Stomach (tissue), 4 donors: Measurements from ENCODE around the gene CIRBP.

Source experiments
- POLR2A ChIP-seq, 4 donors: fragments of 450-650 bp; IDR thresholded peaks; one replicate each; pipeline ENCODE4 v1.6.1; 2016; ENCODE audit warnings: antibody characterized with exemption in 4 of 4, control low read depth in 2 of 4, mild to moderate bottlenecking in 1 of 4, moderate library complexity in 1 of 4
- TF ChIP-seq, protein P1 (sequence below), 7 experiments: fragments of 450-650 bp in 4 of 7; fragments of 200-600 bp in 3 of 7; sonication (generic) in 3 of 7; IDR thresholded peaks; one replicate each; pipeline ENCODE4 v1.5.1; 2016 to 2019; ENCODE audit warnings: antibody characterized with exemption in 7 of 7, control low read depth in 2 of 7, mild to moderate bottlenecking in 1 of 7

DNA sequence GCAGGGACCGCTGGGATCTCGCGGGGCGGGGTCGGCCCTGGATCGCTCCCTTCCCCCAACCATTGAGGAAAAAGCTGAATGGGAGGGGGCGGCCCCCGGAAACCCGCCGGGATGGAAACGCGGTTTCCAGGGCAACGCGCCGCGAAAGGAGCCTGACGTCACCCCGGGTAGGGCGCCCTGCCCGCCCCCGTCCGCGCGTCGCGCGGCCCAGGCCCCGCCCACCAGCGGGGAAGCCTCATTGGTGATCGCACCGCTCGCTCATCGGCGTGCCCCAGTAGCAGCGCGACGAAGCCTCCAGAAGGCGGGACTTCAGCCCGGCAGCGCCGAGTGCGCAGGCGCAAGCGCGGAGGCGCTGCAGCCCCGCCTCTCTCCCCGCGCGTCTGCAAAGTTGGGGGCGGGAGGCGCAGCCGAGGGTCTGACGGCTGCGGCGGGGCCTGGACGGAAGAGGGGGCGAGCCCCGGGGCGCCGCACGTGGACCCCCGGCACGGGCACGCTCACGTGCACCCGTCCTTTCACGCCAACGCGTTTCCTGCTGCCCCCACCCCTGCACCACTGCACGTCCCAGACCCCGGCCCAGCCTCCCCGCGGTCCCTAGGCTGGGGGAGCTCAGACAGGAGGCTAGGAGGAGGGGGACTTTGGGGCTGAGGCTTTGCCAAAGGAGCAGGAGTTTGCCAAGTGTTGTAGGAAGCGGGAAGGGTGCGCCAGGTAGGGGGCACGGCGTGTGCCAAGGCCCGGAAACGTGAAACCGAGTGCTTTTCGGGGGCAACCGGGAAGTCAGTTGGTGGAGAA is 8.2 kb upstream of the CIRBP start:
- TF ChIP-seq, protein P1, sequence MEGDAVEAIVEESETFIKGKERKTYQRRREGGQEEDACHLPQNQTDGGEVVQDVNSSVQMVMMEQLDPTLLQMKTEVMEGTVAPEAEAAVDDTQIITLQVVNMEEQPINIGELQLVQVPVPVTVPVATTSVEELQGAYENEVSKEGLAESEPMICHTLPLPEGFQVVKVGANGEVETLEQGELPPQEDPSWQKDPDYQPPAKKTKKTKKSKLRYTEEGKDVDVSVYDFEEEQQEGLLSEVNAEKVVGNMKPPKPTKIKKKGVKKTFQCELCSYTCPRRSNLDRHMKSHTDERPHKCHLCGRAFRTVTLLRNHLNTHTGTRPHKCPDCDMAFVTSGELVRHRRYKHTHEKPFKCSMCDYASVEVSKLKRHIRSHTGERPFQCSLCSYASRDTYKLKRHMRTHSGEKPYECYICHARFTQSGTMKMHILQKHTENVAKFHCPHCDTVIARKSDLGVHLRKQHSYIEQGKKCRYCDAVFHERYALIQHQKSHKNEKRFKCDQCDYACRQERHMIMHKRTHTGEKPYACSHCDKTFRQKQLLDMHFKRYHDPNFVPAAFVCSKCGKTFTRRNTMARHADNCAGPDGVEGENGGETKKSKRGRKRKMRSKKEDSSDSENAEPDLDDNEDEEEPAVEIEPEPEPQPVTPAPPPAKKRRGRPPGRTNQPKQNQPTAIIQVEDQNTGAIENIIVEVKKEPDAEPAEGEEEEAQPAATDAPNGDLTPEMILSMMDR (IDR thresholded peaks at IDR 0.05), result no peak
- no peak for TF ChIP-seq POLR2A (IDR thresholded peaks at IDR 0.05)
